Measurements from ENCODE around the gene CRYAA. TPM values are rescaled to one million over a fixed set of nuclear protein-coding genes. Genes with fewer than 3 reads are reported as not detected.

The CRYAA gene
- polyA plus RNA-seq, 1 donor from 2014 or later = not detected

- H2AFZ ChIP-seq (ENCODE audit: low read depth, low read length) = no peak overlapping the region
- H3K9ac ChIP-seq (ENCODE audit: low read length) = no peak overlapping the region
- H3K79me2 ChIP-seq (replicated peaks; ENCODE audit: insufficient read depth, low read length) = no peaks in the 10 kb centered on the region
- H3F3A ChIP-seq (ENCODE audit: insufficient read depth, low read length, poor library complexity, severe bottlenecking) = no peaks in the 10 kb centered on the region
- no peak for TF ChIP-seq SMC3 (conservative IDR thresholded peaks at IDR 0.05; ENCODE audit: poor library complexity)
- no peak for TF ChIP-seq CTCF (IDR thresholded peaks at IDR 0.05; ENCODE audit: poor library complexity, severe bottlenecking)
- no peak for TF ChIP-seq EP300 (conservative IDR thresholded peaks at IDR 0.05; ENCODE audit: poor library complexity, severe bottlenecking)
- TF ChIP-seq REST (IDR thresholded peaks at IDR 0.05; ENCODE audit: borderline replicate concordance) = no peak
- TF ChIP-seq POLR2AphosphoS5 (IDR thresholded peaks at IDR 0.05) = no peak
- no peak for TF ChIP-seq MXI1 (conservative IDR thresholded peaks at IDR 0.05; ENCODE audit: poor library complexity, severe bottlenecking)
- no peak for TF ChIP-seq RAD21 (conservative IDR thresholded peaks at IDR 0.05)
- no peak for TF ChIP-seq TAF1 (IDR thresholded peaks at IDR 0.05; ENCODE audit: low read depth)
- TF ChIP-seq EZH2 (IDR thresholded peaks at IDR 0.05; ENCODE audit: borderline replicate concordance, insufficient read depth, low read length, poor library complexity, severe bottlenecking) = no peak
- no peaks in the 10 kb centered on the region for H3K9me3 ChIP-seq (ENCODE audit: low read length)
- no peak overlapping the region for H3K27ac ChIP-seq (ENCODE audit: low read length)
- no peak overlapping the region for H3K4me2 ChIP-seq (ENCODE audit: low read length)
- H3K4me3 ChIP-seq (ENCODE audit: low read length) = no peak overlapping the region
- no peaks in the 10 kb centered on the region for H3K9me2 ChIP-seq (ENCODE audit: insufficient read depth, low read length)
- H3K27me3 ChIP-seq (ENCODE audit: insufficient read depth, low read depth, low read length) = no peaks in the 10 kb centered on the region
- H3K36me3 ChIP-seq (ENCODE audit: insufficient read depth, low read length) = no peaks in the 10 kb centered on the region
- no peaks in the 10 kb centered on the region for H4K20me1 ChIP-seq (ENCODE audit: insufficient read depth)
These were observed 39.9 kb downstream of the CRYAA start for GRCh38 chr21:43208561-43209332.

- H4K20me1 ChIP-seq (ENCODE audit: insufficient read depth) = no peaks in the 10 kb centered on the region
- H3K9ac ChIP-seq (ENCODE audit: low read length) = no peak overlapping the region
- no peaks in the 10 kb centered on the region for H3K27me3 ChIP-seq (ENCODE audit: insufficient read depth, low read depth, low read length)
- H3K4me2 ChIP-seq (ENCODE audit: low read length) = no peak overlapping the region
- no peak overlapping the region for H2AFZ ChIP-seq (ENCODE audit: low read depth, low read length)
- H3K4me3 ChIP-seq (ENCODE audit: low read length) = no peak overlapping the region
- H3K9me3 ChIP-seq (ENCODE audit: low read length) = no peaks in the 10 kb centered on the region
- no peak overlapping the region for H3K27ac ChIP-seq (ENCODE audit: low read length)
- TF ChIP-seq REST (IDR thresholded peaks at IDR 0.05; ENCODE audit: borderline replicate concordance) = no peak
- TF ChIP-seq RAD21 (conservative IDR thresholded peaks at IDR 0.05) = no peak
- no peak for TF ChIP-seq EP300 (conservative IDR thresholded peaks at IDR 0.05; ENCODE audit: poor library complexity, severe bottlenecking)
- no peak for TF ChIP-seq EZH2 (IDR thresholded peaks at IDR 0.05; ENCODE audit: borderline replicate concordance, insufficient read depth, low read length, poor library complexity, severe bottlenecking)
- no peaks in the 10 kb centered on the region for H3K36me3 ChIP-seq (ENCODE audit: insufficient read depth, low read length)
- H3K9me2 ChIP-seq (ENCODE audit: insufficient read depth, low read length) = no peaks in the 10 kb centered on the region
- H3F3A ChIP-seq (ENCODE audit: insufficient read depth, low read length, poor library complexity, severe bottlenecking) = no peaks in the 10 kb centered on the region
- no peaks in the 10 kb centered on the region for H3K79me2 ChIP-seq (replicated peaks; ENCODE audit: insufficient read depth, low read length)
These were observed 41.0 kb downstream of the CRYAA start for GRCh38 chr21:43209575-43210453.

Data from neural cell (in vitro differentiated cells).